Mammary epithelial cell (primary cell): ENCODE measurements around the gene POC1A.

Experiments used
- EZH2 ChIP-seq: IDR thresholded peaks from 2 replicates; pipeline ENCODE4 v1.6.1; 2012; ENCODE audit warnings: low read length, inconsistent platforms, borderline replicate concordance
- TF ChIP-seq, protein P1 (sequence below), 2 donors: IDR thresholded peaks in 1 of 2; conservative IDR thresholded peaks in 1 of 2; 2 replicates each; pipeline ENCODE4 v1.5.1; 2011 to 2012; ENCODE audit warnings: inconsistent platforms in 2 of 2, low read length in 2 of 2, mild to moderate bottlenecking in 2 of 2, control low read depth in 1 of 2, low read depth in 1 of 2; ENCODE audit not compliant: insufficient read depth in 1 of 2; ENCODE audit errors: extremely low read depth in 1 of 2

- TF ChIP-seq, protein P1, sequence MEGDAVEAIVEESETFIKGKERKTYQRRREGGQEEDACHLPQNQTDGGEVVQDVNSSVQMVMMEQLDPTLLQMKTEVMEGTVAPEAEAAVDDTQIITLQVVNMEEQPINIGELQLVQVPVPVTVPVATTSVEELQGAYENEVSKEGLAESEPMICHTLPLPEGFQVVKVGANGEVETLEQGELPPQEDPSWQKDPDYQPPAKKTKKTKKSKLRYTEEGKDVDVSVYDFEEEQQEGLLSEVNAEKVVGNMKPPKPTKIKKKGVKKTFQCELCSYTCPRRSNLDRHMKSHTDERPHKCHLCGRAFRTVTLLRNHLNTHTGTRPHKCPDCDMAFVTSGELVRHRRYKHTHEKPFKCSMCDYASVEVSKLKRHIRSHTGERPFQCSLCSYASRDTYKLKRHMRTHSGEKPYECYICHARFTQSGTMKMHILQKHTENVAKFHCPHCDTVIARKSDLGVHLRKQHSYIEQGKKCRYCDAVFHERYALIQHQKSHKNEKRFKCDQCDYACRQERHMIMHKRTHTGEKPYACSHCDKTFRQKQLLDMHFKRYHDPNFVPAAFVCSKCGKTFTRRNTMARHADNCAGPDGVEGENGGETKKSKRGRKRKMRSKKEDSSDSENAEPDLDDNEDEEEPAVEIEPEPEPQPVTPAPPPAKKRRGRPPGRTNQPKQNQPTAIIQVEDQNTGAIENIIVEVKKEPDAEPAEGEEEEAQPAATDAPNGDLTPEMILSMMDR (conservative IDR thresholded peaks at IDR 0.05 in 1 of 2, IDR thresholded peaks at IDR 0.05 in 1 of 2; ENCODE audit: extremely low read depth in 1 of 2, insufficient read depth in 1 of 2, low read depth in 1 of 2, low read length in 2 of 2), result no peak
- TF ChIP-seq EZH2, result no peak
Measured at GRCh38 chr3:52086976-52087663, 67.1 kb downstream of the POC1A start.
